PC-9 (cell line): ENCODE measurements around the gene ACP1. TPM values are rescaled to one million over a fixed set of nuclear protein-coding genes. Genes with fewer than 3 reads are reported as not detected.

Source experiments
- BruUV-seq: library from RNA; stranded (reverse); fragments of 400-500 nt; replicated peaks from 2 replicates; lab custom pipeline; 2021; lab: Mats Ljungman, UMichigan
- CTCF ChIA-PET: fragments of 300-600 bp; sonication (Branson Sonifier 250); formaldehyde crosslinking; loops from one replicate; lab custom pipeline; 2022; ENCODE audit warnings: antibody characterized with exemption; lab: Charles Lee
- POLR2A ChIA-PET: fragments of 300-600 bp; sonication (Branson Sonifier 250); formaldehyde crosslinking; loops from one replicate; lab custom pipeline; 2022; ENCODE audit warnings: antibody characterized with exemption; ENCODE audit not compliant: unreplicated experiment; lab: Charles Lee
- DNase-seq, 2 experiments: peaks; one replicate each; pipeline versions ENCODE4 v3.0.0 to v3.0.0-alpha.2; 2015 to 2022; ENCODE audit warnings: mixed read lengths in 1 of 2
- H2AFZ ChIP-seq: fragments of 200-600 bp; sonication (generic); 2 replicates; pipeline ENCODE4 v1.8.1; 2017; ENCODE audit warnings: antibody characterized with exemption
- H3F3A ChIP-seq: fragments of 200-600 bp; sonication (generic); 2 replicates; pipeline ENCODE4 v1.8.1; 2017; ENCODE audit warnings: antibody characterized with exemption, mild to moderate bottlenecking, low read depth; ENCODE audit not compliant: insufficient read depth
- H3K27ac ChIP-seq: fragments of 200-600 bp; sonication (generic); 2 replicates; pipeline ENCODE4 v1.6.1; 2016; ENCODE audit warnings: mixed run types
- H3K27me3 ChIP-seq: fragments of 200-600 bp; sonication (generic); 2 replicates; pipeline ENCODE4 v1.6.1; 2016; ENCODE audit warnings: low read depth, mixed run types; ENCODE audit not compliant: insufficient read depth
- H3K36me3 ChIP-seq: fragments of 200-600 bp; sonication (generic); 2 replicates; pipeline ENCODE4 v1.6.1; 2016; ENCODE audit warnings: low read depth, mixed run types
- H3K4me1 ChIP-seq: fragments of 200-600 bp; sonication (generic); replicated peaks from 2 replicates; pipeline ENCODE4 v1.6.1; 2016; ENCODE audit warnings: mixed run types; ENCODE audit not compliant: insufficient read depth
- H3K4me2 ChIP-seq: fragments of 200-600 bp; sonication (generic); 2 replicates; pipeline ENCODE4 v1.6.1; 2017; ENCODE audit warnings: mixed run types
- H3K4me3 ChIP-seq: fragments of 200-600 bp; sonication (generic); 2 replicates; pipeline ENCODE4 v1.6.1; 2016; ENCODE audit warnings: mixed run types
- H3K79me2 ChIP-seq: fragments of 200-600 bp; sonication (generic); 2 replicates; pipeline ENCODE4 v1.6.1; 2017; ENCODE audit warnings: low read depth, mixed run types
- H3K9me2 ChIP-seq: fragments of 200-600 bp; sonication (generic); 2 replicates; pipeline ENCODE4 v1.8.1; 2017; ENCODE audit warnings: mild to moderate bottlenecking; ENCODE audit not compliant: insufficient read depth
- H3K9me3 ChIP-seq: fragments of 200-600 bp; sonication (generic); 2 replicates; pipeline ENCODE4 v1.8.1; 2016; ENCODE audit warnings: low read depth; ENCODE audit not compliant: insufficient read depth
- H4K20me1 ChIP-seq: fragments of 200-600 bp; sonication (generic); 2 replicates; pipeline ENCODE4 v1.8.1; 2017; ENCODE audit not compliant: insufficient read depth
- CTCF ChIP-seq: fragments of 200-600 bp; sonication (generic); conservative IDR thresholded peaks from 2 replicates; pipeline ENCODE4 v1.6.1; 2017; ENCODE audit warnings: mixed run types, antibody characterized with exemption, mild to moderate bottlenecking, moderate library complexity
- EZH2 ChIP-seq: fragments of 200-600 bp; sonication (generic); IDR thresholded peaks from 2 replicates; pipeline ENCODE4 v1.8.0; 2017; ENCODE audit warnings: antibody characterized with exemption, low read depth
- intact Hi-C: fragments of 100-400 bp; cut with micrococcal nuclease; formaldehyde crosslinking; loops from one replicate; pipeline ENCODE4 v1.10.0; 2022; ENCODE audit not compliant: unreplicated experiment
- total RNA-seq: library from RNA; stranded (reverse); gene quantifications from 2 replicates; pipeline ENCODE4 v1.2.3, GENCODE V29; 2021

Gene ACP1
- total RNA-seq, 1 experiment from 2014 or later = 115 TPM

GRCh38 chr2:320561-320960, 55.8 kb downstream of the ACP1 start:
- Histone ChIP-seq H3K4me2 (no peak overlapping the region), H2AFZ (no peak overlapping the region), H3K79me2 (no peaks in the 10 kb centered on the region), H3F3A (peaks cover 6% of the 10 kb centered on the region; the same call in 1 of the 2 replicates), H4K20me1 (no peaks in the 10 kb centered on the region), H3K4me1 (peaks cover 11% of the 10 kb centered on the region; the same call in 1 of the 2 replicates), H3K27me3 (peaks cover 8% of the 10 kb centered on the region; the same call in 1 of the 2 replicates), H3K27ac (no peak overlapping the region), H3K36me3 (no peaks in the 10 kb centered on the region), H3K9me2 (no peaks in the 10 kb centered on the region), H3K9me3 (no peaks in the 10 kb centered on the region), H3K4me3 (no peak overlapping the region)
- CTCF ChIA-PET = no interaction called here
- POLR2A ChIA-PET = no interaction called here
- DNase-seq = no peak
- BruUV-seq = no TSS peak
- intact Hi-C loops = no loop called here
- TF ChIP-seq CTCF = no peak
- TF ChIP-seq EZH2 = no peak

GRCh38 chr2:322326-322725, 57.6 kb downstream of the ACP1 start:
- ChIA-PET CTCF (no interaction called here), POLR2A (no interaction called here)
- Histone ChIP-seq H3K4me2 (no peak overlapping the region), H3K27me3 (peaks cover 8% of the 10 kb centered on the region; the same call in 1 of the 2 replicates), H3F3A (peaks cover 6% of the 10 kb centered on the region; the same call in 1 of the 2 replicates), H3K9me2 (no peaks in the 10 kb centered on the region), H2AFZ (no peak overlapping the region), H3K27ac (no peak overlapping the region), H3K4me1 (peaks cover 11% of the 10 kb centered on the region; the same call in 1 of the 2 replicates), H3K9me3 (no peaks in the 10 kb centered on the region; the same call in 1 of the 2 replicates), H3K79me2 (no peaks in the 10 kb centered on the region), H3K36me3 (no peaks in the 10 kb centered on the region), H4K20me1 (no peaks in the 10 kb centered on the region), H3K4me3 (no peak overlapping the region)
- intact Hi-C loops = no loop called here
- DNase-seq = no peak
- TF ChIP-seq CTCF (no peak), EZH2 (no peak)
- BruUV-seq = no TSS peak

- H3F3A ChIP-seq = no peaks in the 10 kb centered on the region; the same call in 1 of the 2 replicates
- H4K20me1 ChIP-seq = no peaks in the 10 kb centered on the region
- no peak overlapping the region for H3K4me3 ChIP-seq
- H3K27ac ChIP-seq = no peak overlapping the region
- ChIA-PET POLR2A (no interaction called here), CTCF (no interaction called here)
- no TSS peak for BruUV-seq
- no peaks in the 10 kb centered on the region for H3K79me2 ChIP-seq
- no peak for TF ChIP-seq EZH2
- no peak for TF ChIP-seq CTCF
- H3K9me2 ChIP-seq = no peaks in the 10 kb centered on the region
- H3K36me3 ChIP-seq = no peaks in the 10 kb centered on the region
- no peak overlapping the region for H2AFZ ChIP-seq
- DNase-seq = no peak
- intact Hi-C loops = no loop called here
- H3K4me2 ChIP-seq = no peak overlapping the region
- peaks cover 5% of the 10 kb centered on the region; the same call in 1 of the 2 replicates for H3K4me1 ChIP-seq
- no peaks in the 10 kb centered on the region; the same call in 1 of the 2 replicates for H3K9me3 ChIP-seq
- H3K27me3 ChIP-seq = peaks cover 8% of the 10 kb centered on the region; the same call in 1 of the 2 replicates
These were observed 58.3 kb downstream of the ACP1 start for GRCh38 chr2:323035-323434.

Other genes starting within 250 kb of the ACP1 start
- gene FAM110C, start 218.4 kb upstream of the ACP1 start, total RNA-seq = 20.8 and 21.1 TPM in 2 replicates
- gene SH3YL1, start 915 bp upstream of the ACP1 start, total RNA-seq = 84.7 and 102 TPM in 2 replicates
- gene ALKAL2, start 23.1 kb downstream of the ACP1 start, total RNA-seq = not detected in 2 replicates